Activated CD4-positive, alpha-beta T cell treated with anti-CD3 and anti-CD28 coated beads for 48 hours (primary cell): ENCODE data around the gene KLHL25.

Source experiments
- DNase-seq: peaks from one replicate; pipeline ENCODE4 v3.0.0-alpha.2; 2020

The KLHL25 gene

DNA sequence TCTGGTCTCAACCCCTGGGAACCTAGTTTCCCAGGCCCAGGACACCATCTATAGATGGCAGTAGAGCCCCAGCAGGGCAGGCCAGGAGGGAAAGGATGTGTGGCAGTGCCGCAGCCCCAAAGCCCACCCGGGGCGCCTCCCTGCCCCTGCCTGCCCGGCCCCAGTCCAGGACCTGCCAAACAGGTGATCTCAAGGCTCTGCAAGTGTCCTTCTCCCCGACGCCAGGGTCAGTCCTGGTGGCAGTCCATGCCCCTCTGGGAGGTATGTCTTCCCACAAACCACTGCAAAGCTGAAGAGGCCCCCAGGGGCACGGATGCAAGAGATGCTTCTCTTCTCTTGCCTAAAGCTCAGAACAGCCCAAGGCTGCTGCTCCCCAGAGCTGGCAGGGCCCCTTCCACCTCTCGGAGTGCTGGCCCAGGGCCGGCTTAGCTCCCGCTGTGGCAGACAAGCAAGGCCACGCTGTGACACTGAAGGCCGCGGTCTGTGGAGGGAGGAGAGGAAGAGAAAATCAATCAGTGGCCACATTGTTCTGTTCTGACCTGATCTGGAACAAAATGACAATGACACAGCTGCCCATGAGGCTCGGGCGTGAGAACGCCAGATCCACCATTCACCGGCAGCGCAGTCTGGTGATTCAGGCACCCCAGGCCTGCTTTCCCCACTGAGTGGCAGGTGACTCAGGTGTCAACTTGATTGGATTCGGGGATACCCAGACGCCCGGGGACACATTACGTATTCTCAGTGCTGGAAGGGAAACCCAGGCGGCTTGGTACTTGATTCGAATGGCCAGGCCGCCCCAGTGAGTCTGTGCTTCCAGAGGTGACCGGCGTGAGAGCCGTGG is 34.0 kb downstream of the KLHL25 start:
- DNase-seq: no peak

DNA sequence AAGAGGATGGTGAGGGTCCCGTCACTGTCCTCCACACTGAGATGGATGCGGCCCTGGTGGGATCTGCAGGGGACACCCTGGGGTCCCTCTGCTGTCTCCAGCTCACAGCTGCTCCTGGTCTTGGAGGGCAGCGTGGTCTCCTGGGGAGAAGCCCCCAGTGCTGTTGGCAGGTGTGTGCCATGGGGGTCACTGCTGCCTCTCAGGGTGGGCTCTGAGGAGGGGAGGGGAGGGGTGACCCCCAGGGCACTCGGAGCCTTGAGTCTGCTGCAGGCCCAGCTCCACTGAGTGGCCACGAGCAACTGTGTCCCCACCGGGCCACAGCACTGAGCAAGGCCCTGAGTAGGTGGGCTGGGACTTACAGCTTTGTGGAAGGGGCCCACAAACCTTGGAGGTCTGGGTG is 34.7 kb downstream of the KLHL25 start:
- DNase-seq: no peak

DNA sequence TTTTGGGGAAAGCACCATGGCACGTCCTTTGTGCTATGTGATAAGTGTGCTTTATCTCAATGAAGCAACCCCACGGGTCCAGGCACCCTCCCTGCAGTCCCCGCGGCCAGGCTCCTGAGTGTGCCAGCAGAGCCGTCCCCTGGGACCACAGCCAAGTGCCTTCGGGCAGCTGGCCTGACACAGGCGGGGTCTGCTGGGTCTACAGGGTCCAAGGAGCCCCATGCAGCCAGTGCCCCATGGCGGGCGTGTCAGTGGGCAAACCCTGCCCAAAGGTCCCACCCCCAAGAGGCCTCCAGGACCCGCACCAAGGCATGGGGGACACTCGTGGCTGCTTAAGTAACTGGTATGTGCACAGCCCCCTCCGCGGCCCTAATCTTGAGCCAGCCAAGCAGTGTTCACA is 35.3 kb downstream of the KLHL25 start:
- no peak for DNase-seq

DNA sequence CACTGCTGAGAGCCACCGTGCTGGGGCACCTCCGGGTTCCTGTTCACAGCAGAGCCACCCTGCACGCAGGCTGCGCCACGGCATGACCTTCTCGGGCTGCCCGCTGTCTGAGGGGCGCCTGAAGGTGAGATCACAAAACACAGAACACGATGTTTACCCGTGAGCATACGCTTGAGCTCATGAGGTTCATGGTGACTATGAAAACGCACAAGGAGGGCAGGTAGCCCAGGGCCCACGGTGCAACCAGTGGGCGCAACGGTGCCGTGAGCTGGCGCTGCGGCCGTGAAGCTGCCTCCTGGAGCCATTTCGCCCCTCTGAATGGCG is 36.1 kb downstream of the KLHL25 start:
- no peak for DNase-seq

DNA sequence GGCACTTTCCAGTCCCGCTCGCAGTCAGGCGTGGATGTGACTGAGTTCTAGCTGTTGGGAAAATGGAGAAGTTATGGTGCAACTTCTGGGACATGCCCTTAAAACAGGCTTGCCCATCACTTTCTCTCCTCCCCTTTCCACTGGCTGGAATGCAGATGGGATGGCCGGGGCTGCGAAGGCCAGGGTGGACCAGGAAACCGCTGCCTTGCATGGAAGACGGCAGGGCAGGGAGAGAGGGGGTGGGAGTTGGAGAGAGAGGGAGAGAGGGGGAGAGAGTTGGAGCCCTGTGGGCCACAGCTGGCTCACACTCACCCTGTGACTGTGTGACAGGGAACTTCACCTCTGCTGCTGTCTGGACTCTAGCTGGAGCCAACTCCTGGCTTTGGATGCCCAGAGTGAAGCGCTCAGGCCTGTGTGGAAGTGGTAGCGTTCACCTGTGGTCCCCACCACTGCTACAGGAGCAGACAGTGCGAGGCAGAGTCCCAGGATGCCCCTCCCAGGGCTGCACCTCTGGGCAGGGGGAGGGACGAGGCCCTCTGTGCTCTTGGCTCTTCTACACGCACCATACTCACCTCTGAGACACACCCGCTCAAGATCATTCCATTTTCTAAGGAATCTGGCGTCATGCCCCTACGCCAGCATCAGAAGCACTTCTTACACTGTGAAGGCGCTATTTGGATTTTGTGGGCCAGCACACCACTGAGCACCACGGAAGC is 36.6 kb downstream of the KLHL25 start:
- no peak for DNase-seq

DNA sequence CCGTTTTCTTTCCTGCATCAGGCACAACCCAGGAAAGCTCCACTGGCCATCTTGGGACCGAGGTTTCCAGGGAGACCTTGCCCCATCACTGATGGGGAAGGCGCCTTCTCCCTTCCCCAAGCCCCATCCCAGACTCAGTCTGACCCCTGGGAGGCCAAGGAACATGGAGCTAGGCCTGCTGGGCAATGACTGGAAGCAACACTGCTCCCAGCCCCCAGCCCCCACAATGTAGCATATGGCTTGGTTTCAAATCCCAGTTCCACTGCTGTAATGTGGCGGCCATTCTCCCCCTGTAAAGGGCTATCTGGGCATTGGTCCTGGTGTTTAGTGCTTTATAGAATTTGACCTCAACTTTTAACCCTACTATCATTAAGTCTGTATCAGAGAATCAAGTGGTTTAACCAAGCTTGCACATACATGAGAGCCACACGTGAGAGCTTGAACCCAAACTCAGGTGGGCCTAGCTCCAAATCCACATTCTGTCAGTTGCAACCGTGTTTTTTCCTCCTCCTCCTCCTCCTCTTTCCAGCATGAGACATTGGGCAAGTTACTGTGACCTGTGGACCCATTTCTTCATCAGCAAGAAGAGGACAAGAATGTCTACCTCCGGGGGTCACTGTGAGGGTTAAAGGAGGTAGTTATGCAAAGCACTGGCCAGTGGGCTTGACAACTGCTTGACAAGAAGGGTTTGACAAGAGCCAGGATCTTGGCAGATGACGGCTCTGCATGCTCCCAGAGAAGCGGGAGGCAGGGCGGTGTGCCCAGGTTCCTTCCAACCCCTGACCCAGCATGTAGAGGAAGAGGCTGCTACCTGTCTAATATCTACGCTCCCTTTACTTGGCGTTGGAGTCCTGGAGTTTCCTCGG is 37.4 kb downstream of the KLHL25 start:
- DNase-seq: no peak

DNA sequence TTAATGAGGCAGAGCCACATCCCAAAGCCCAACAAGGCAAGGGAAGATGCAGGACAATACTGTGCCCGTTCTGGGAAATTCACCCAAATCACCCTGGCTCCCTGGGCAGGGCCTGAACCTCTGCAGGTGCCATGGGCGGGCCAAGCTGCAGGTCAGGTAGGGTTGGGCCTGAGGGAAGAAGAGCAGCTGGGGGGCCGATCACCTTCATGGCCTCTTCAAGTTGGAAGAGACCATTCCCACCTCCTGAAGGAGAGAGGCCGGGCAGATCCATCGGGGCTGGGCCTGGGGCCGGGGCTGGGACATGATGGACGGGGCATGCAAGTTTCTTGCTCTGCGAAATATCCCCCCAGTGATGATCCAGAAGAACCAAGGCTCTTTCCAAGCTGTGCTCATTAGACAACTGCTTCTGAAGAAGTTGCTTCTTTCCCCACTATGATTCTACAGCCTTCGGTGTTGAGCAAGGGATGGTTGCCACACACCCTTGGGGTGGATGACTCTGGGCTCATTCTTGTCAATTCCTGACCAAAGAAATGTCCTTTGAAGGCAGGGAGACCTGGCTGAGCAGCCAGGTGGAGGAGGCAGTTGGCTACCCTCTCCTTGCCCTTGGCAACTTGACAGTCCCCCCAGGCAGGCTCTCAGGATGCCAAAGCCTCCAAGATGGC is 38.2 kb downstream of the KLHL25 start:
- no peak for DNase-seq

DNA sequence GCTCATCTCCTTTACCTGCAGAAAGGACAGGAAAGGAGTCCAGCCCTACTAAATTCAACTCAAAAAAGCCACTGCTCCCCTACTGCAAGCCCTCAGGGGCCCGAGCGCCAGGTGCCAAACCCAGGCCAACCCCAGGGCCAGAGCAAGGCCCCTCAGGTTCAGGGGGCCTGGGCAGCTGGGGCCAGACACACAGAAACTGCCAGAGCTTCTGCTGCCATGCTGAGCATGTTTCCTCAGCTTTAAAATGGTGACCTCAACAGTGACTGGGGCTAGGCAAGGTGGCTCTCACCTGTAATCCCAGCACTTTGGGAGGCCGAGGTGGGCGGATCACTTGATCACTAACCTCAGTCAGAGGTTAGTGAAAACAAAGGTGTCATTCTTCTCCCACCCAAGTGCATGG is 38.8 kb downstream of the KLHL25 start:
- no peak for DNase-seq

DNA sequence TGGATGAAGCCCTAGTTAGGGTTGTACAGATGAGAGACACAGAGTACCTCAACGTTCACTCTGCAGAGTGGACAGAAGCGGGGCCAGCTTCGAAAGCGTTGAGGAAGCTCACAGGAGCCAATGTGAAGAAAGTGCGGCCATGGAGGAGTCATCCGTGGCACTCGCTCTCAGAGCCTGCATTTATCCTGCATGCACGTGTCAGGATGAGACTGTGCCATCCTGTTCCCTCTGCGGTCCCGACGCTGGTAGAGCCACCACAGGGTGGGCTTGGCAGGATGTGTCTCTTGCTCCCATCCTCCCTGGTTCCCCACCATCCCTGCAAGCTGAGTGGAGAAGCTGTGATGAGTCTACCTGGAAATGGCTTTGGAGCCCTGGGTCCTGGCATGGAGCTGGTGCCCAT is 39.3 kb downstream of the KLHL25 start:
- no peak for DNase-seq

DNA sequence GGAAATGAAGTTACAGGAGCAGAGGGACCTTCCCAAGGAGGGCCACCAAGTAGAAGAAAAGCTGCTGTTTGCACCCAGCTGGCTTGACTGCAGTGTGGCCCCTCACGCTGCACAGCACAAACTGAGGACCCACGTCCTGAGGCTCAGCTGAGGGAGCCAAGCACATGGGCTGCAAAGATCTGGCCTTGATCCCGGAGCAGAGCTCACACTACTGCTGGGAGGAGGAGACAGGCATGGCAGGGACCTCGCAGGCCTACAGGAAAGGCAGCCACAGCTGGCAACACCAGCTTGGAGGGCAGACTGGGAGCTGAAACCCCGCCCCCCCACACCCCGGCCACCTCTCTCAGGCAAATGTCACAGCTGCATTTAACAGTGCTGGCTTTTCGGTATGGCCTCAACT is 39.7 kb downstream of the KLHL25 start:
- DNase-seq: no peak

DNA sequence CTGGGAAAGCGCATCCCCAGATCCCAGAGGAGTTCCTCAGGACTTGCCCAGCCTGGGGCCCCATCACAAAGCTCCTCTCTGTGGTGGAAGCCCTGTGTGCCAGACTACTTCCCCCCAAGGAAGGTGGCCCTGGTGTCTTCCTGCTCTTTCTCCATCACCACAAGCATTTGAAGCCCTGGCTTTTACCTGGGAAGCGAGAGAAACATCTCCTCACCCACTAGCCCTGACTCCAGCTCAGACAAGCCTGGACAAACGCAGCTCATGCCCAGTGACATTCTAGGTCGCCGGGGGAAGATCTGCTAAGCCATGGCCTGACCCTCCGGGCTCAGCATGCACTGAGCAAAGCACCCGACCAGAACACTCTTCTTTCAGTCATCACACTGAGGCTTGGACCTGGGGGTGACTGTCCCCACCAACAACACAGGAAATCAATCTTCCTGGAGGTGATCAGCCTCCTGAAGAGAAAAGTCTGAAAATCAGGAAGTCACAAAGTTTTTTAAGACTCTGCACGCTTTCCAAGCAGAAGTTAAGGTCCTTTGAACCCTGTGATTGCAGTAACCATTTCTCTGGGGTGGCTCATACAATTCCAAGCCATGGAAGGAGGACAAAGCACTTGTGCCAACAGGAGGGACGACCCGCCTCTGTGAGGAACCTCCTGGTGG is 40.8 kb downstream of the KLHL25 start:
- no peak for DNase-seq

DNA sequence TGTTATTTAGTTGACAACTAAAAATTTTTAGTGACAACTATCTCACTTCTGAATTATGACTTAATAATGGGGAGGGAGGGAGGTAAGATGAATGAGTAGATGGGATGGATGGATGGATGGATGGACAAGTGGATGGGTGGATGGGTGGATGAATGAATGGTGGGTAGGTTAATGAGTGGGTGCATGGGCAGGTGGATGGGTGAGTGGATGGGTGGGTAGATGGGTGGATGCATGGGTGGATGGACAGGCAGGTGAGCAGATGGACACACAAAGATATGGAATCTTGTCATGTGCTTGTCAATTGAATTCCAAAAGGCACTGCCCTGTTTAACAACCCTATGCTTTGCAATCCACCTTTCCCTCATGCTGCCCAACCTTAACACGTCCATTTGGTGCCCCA is 41.5 kb downstream of the KLHL25 start:
- no peak for DNase-seq

DNA sequence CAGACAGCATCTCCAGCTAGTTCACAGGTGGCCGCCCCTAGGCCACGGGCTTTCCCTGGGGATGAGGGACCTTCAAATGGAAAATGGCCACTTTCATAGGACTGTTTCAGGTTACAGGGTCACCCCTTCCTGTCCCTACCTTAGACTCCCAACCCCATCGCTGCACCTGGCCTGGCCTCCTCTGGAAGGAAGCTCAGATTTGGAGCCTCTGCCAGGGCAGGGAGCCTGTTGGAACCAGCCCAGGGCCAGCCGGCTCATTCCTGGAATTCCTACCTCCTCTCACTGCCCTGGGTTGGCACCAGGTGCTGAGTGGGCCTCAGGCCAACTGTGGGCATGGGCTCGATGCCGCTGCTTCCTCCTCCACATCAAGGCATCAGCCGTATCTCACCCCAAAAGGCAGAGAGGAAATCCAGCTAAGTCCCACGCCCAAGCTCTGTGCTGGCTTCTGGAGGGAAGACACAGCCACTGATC is 42.2 kb downstream of the KLHL25 start:
- no peak for DNase-seq

DNA sequence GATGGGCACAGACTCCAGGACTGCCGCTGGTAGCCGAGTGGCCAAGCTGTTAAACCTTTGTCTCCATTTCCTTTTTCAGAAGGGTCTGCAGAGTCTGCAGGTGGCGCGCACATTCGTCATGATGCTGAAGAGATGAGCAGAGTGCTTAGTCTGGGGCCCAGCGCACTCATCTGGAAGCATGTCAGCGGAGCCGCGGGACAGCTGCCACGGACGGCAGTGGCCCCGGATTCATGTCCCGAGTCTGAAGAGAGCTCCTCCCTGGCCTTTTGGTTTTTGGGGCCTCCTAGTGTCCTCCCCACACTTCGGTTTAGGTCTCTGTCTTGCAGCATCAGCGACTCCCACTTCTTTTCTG is 42.6 kb downstream of the KLHL25 start:
- no peak for DNase-seq

DNA sequence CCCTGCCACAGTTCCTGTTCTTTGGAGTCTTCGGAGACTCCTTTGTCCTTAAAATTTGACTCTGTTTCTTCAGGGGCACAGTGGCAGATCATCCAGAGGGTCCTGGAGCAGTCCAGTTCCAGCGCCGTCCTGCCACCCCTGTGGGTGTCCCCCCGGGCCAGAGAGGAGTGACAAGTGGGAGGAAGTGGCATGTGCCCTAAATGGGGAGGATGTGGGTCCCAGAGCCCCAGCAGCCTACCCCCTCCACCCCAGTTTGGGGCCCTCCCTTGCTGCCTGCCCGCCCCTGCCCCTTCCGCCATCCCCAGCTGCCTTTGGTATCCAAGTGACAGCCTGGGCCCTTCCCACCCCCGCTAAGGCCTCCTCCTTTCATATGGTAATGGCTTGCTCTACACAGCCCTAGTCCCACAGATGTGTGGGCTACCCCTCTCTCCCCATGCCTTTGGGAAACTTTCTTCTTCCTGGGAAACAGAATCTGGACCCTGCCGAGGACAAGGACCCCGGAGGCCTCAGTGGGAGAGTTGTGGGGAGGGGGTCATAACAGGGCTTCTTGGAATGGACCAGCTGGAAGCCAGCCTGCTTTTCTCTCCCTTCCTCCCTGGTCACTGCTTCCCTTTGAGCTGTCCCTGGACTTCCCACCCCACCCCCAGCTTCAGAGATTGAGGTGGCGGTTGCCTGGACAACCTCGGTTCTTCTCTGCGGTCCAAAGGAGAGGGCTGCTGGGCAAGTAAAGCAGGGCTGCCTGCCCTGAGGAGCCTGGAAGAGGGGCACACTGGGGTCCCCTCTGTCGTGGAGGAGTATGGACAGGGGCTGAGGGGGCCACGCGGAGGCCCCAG is 43.2 kb downstream of the KLHL25 start:
- no peak for DNase-seq

DNA sequence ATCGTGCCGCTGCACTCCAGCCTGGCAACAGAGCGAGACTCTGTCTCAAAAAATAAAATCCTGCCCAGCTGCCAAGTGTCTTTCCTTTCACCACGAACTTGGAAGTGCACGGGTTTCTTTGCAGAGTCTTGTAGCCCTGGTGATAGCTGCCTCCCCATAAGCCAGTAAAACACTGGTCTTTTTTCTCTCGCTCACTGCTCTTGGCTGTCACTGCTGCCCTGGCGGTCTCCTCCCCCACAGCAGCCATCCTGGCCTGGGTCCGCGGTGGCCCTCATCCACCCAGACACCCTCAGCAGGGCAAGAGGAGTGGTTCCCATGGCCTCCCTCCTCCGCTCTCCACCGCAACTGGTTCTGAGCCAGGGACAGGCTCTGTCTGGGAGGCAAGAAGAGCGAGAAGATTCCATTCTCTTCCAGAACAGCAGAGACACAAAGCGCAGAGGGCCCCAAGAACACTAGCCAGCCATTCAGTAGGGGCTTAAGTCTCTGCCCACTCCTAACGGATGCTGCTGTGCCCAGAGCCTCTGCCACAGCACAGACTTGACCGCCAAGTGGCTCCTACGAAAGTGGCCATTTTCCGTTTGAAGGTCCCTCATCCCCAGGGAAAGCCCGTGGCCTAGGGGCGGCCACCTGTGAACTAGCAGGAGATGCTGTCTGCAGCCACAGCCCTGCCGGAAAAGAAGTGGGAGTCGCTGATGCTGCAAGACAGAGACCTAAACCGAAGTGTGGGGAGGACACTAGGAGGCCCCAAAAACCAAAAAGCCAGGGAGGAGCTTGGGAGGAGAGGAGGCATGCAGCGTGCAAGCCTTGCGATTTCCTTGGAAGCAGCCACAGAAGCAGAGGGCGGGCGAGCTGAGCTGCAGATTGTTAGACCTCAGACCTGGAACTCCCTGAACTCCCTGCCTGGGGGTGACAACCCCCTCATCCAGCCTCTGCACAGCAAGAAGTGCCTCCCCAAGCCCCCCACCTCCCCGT is 44.1 kb downstream of the KLHL25 start:
- DNase-seq: no peak

DNA sequence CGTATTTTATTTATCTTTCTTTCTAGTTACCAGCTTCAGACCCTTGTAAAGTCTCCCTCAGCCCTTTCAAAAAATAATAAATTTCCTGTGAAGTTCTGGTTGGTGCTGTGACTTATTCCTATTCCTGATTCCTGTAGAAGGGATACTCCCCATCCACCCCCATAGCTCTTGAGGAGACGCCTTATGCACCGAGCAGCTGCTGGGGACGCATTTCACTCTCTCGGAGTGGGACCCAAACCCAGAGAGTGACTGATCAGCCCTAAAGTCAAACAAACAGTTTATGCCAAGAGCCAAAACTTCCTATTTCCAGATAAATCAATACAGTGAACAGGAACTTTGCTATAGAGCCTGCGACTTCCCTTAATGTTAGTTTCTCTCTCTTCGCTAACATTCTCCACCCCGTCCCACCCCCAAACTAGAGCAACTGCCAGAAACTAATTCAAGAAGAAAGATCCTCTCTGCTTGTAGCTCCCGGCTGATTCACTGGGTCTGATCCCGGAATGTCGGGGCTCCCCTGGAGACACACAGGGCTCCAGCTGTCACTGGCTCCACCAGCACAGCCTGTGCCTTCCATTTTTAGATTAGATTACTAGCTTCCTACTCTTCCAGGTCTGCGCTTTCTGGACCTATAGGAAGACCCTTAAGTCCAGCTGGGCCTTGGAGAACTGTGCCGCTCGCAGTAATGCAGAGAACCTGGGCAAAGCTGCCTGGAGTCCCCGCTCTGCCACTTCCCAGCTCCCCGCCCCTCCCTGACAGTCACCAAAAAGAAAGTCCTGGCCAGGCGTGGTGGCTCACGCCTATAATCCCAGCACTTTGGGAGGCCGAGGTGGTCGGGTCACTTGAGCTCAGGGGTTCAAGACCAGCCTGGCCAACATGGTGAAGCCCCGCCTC is 45.2 kb downstream of the KLHL25 start:
- no peak for DNase-seq

DNA sequence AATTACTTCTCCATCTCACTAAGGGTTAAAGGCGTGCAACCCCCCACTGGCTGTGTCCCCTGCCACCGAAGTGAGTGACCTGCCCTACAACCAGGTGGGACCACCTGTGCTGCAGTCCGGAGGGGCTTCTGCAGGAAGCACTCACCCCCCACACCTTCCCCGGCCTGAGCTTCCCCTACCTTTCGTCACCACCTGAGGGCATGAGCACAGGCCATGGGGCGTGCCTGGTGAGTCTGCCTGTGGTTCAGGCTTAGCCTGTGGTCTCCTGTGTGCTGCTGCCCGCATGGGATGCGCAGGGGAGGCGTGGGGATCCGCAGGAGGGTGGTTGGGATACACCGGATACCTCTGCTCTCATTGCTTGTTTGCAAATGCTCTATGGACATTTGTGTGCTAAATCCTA is 46.0 kb downstream of the KLHL25 start:
- no peak for DNase-seq

DNA sequence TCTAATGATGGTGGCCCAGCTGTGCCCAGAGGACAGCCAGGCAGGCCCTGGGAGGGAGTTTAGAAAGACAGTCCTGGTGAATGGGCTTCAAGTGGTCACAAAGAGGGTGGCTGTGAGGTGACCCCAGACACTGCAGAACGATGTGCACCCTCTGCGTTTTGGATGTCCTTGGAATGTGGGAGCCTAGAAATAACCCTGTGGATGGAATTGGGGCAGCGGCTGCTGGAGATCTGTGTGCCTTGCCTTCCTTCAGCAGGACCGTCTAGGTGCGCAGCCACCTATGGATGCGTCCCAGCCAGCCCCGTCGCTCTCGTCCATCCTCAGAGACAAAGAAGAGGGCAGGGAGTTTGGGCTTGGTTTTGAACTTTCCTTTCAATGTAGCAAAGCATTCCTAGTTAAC is 46.5 kb downstream of the KLHL25 start:
- DNase-seq: no peak
